Measurements from ENCODE around the gene XPOT. TPM values are rescaled to one million over a fixed set of nuclear protein-coding genes. Genes with fewer than 3 reads are reported as not detected.

The XPOT gene
- total RNA-seq, 1 donor from 2014 or later = 109 TPM

GRCh38 chr12:64411427-64411826 lies 7.2 kb downstream of the XPOT start:
- DNase-seq (ENCODE audit: low spot score) = no peak
- Mint-ChIP-seq H3K9me3 (no peaks in the 10 kb centered on the region), H3K4me1 (peaks cover 19% of the 10 kb centered on the region), H3K27me3 (ENCODE audit: insufficient read depth, low read depth) (no peaks in the 10 kb centered on the region), H3K27ac (no peak overlapping the region), H3K36me3 (peaks cover 13% of the 10 kb centered on the region), H3K4me3 (no peak overlapping the region)
- H3F3A ChIP-seq (ENCODE audit: low read depth) = peaks cover 14% of the 10 kb centered on the region
- no peak for TF ChIP-seq EZH2phosphoT487 (IDR thresholded peaks at IDR 0.05)
- no peak for TF ChIP-seq CTCF (IDR thresholded peaks at IDR 0.05)
- TF ChIP-seq EZH2 (IDR thresholded peaks at IDR 0.05) = no peak
- no peak overlapping the region for H2AFZ ChIP-seq (replicated peaks)
- no peaks in the 10 kb centered on the region for H3K27me3 ChIP-seq
- H3K36me3 ChIP-seq = peaks cover 25% of the 10 kb centered on the region
- H3K27ac ChIP-seq = no peak overlapping the region
- peaks cover 52% of the 10 kb centered on the region for H3K79me2 ChIP-seq (ENCODE audit: low read depth)
- H3K9me3 ChIP-seq (ENCODE audit: low read depth) = no peaks in the 10 kb centered on the region
- H3K4me3 ChIP-seq = no peak overlapping the region
- H3K9ac ChIP-seq = no peak overlapping the region
- no peak overlapping the region for H3K4me2 ChIP-seq
- H3K4me1 ChIP-seq = peaks cover 15% of the 10 kb centered on the region
- H4K20me1 ChIP-seq (ENCODE audit: low read depth) = peaks cover 34% of the 10 kb centered on the region

- H4K20me1 ChIP-seq (ENCODE audit: low read depth) = peaks cover 23% of the 10 kb centered on the region
- H3K36me3 Mint-ChIP-seq = peaks cover 14% of the 10 kb centered on the region
- peaks cover 42% of the 10 kb centered on the region for H3K79me2 ChIP-seq (ENCODE audit: low read depth)
Observed at GRCh38 chr12:64412459-64412858, 8.3 kb downstream of the XPOT start.

GRCh38 chr12:64413884-64414283 lies 9.7 kb downstream of the XPOT start:
- H3K4me3 ChIP-seq = no peak overlapping the region
- no peak overlapping the region for H2AFZ ChIP-seq (replicated peaks)
- H3K4me1 Mint-ChIP-seq = no peaks in the 10 kb centered on the region
- H3K79me2 ChIP-seq (ENCODE audit: low read depth) = peaks cover 28% of the 10 kb centered on the region
- no peak for DNase-seq (ENCODE audit: low spot score)
- no peak overlapping the region for H3K27ac Mint-ChIP-seq
- peaks cover 40% of the 10 kb centered on the region for H3K36me3 ChIP-seq
- no peak overlapping the region for H3K9ac ChIP-seq
- H3K4me1 ChIP-seq = no peaks in the 10 kb centered on the region
- no peak overlapping the region for H3K4me3 Mint-ChIP-seq
- TF ChIP-seq CTCF (IDR thresholded peaks at IDR 0.05) = no peak
- TF ChIP-seq EZH2phosphoT487 (IDR thresholded peaks at IDR 0.05) = no peak
- TF ChIP-seq EZH2 (IDR thresholded peaks at IDR 0.05) = no peak
- H3K27me3 ChIP-seq = no peaks in the 10 kb centered on the region
- peaks cover 9% of the 10 kb centered on the region for H4K20me1 ChIP-seq (ENCODE audit: low read depth)
- H3F3A ChIP-seq (ENCODE audit: low read depth) = no peaks in the 10 kb centered on the region
- H3K9me3 Mint-ChIP-seq = no peaks in the 10 kb centered on the region
- no peaks in the 10 kb centered on the region for H3K9me3 ChIP-seq (ENCODE audit: low read depth)
- H3K36me3 Mint-ChIP-seq = peaks cover 16% of the 10 kb centered on the region
- no peaks in the 10 kb centered on the region for H3K27me3 Mint-ChIP-seq (ENCODE audit: insufficient read depth, low read depth)
- no peak overlapping the region for H3K4me2 ChIP-seq
- H3K27ac ChIP-seq = no peak overlapping the region

More at GRCh38 chr12:64412459-64412858, 8.3 kb downstream of the XPOT start:
- no peak overlapping the region for H3K4me3 ChIP-seq
- Mint-ChIP-seq H3K9me3 (no peaks in the 10 kb centered on the region), H3K27ac (no peak overlapping the region), H3K4me1 (peaks cover 12% of the 10 kb centered on the region), H3K27me3 (ENCODE audit: insufficient read depth, low read depth) (no peaks in the 10 kb centered on the region), H3K4me3 (no peak overlapping the region)
- H3K27ac ChIP-seq = no peak overlapping the region
- no peaks in the 10 kb centered on the region for H3K27me3 ChIP-seq
- H3K4me1 ChIP-seq = peaks cover 11% of the 10 kb centered on the region
- H3K36me3 ChIP-seq = peaks cover 29% of the 10 kb centered on the region
- no peak overlapping the region for H3K4me2 ChIP-seq
- peaks cover 4% of the 10 kb centered on the region for H3F3A ChIP-seq (ENCODE audit: low read depth)
- TF ChIP-seq EZH2phosphoT487 (IDR thresholded peaks at IDR 0.05) = no peak
- TF ChIP-seq CTCF (IDR thresholded peaks at IDR 0.05) = no peak
- no peaks in the 10 kb centered on the region for H3K9me3 ChIP-seq (ENCODE audit: low read depth)
- DNase-seq (ENCODE audit: low spot score) = no peak
- no peak overlapping the region for H2AFZ ChIP-seq (replicated peaks)
- no peak overlapping the region for H3K9ac ChIP-seq

Data from neural progenitor cell (in vitro differentiated cells).